Esophagus muscularis mucosa (tissue), 4 donors: Measurements from ENCODE around the gene DOCK4. TPM values are rescaled to one million over a fixed set of nuclear protein-coding genes. Genes with fewer than 3 reads are reported as not detected.

ENCODE experiments used
- DNase-seq: peaks from one replicate; pipeline ENCODE4 v3.0.0-alpha.2; 2017; ENCODE audit errors: extremely low spot score
- H3K27ac ChIP-seq, 4 donors: fragments of 200-600 bp; sonication (generic); replicated peaks in 1 of 4; 1 replicate in 3 of 4; 2 replicates in 1 of 4; pipeline ENCODE4 v1.5.1; 2016 to 2019; ENCODE audit warnings: mild to moderate bottlenecking in 1 of 4
- H3K27me3 ChIP-seq, 4 donors: fragments of 200-600 bp; sonication (generic); one replicate each; pipeline versions ENCODE4 v1.5.1 to v1.6.0; 2016 to 2019
- H3K36me3 ChIP-seq, 4 donors: fragments of 200-600 bp; sonication (generic); one replicate each; pipeline ENCODE4 v1.5.1; 2016 to 2019
- H3K4me1 ChIP-seq, 4 donors: fragments of 200-600 bp; sonication (generic); one replicate each; pipeline ENCODE4 v1.5.1; 2016 to 2019
- H3K4me3 ChIP-seq, 4 donors: fragments of 200-600 bp; sonication (generic); 1 replicate in 2 of 4; 2 replicates in 2 of 4; pipeline ENCODE4 v1.5.1; 2016 to 2019; ENCODE audit warnings: mild to moderate bottlenecking in 4 of 4, moderate library complexity in 1 of 4
- H3K9me3 ChIP-seq, 4 donors: fragments of 200-600 bp; sonication (generic); 1 replicate in 3 of 4; 2 replicates in 1 of 4; pipeline ENCODE4 v1.5.1; 2016 to 2019
- EP300 ChIP-seq: sonication (generic); formaldehyde crosslinking; IDR thresholded peaks from one replicate; pipeline ENCODE4 v1.6.1; 2017; ENCODE audit warnings: antibody characterized with exemption
- POLR2A ChIP-seq: fragments of 450-650 bp; IDR thresholded peaks from one replicate; pipeline ENCODE4 v1.6.1; 2017; ENCODE audit warnings: antibody characterized with exemption, moderate library complexity, mild to moderate bottlenecking, low read depth
- POLR2AphosphoS5 ChIP-seq, 2 donors: sonication (generic); formaldehyde crosslinking; IDR thresholded peaks; one replicate each; pipeline ENCODE4 v1.6.1; 2017; ENCODE audit warnings: antibody characterized with exemption in 2 of 2
- WGBS: methylation state at CpG from one replicate; pipeline ENCODE4 v1.1.5; 2018; 5-methylcytosine and 5-hydroxymethylcytosine counted together
- intact Hi-C: fragments of 100-400 bp; cut with DNase I; formaldehyde crosslinking; loops from one replicate; pipeline ENCODE4 v1.15.1; 2023
- total RNA-seq, 4 donors: library from RNA; depleted of rRNA; stranded (reverse); fragments of >200 nt; gene quantifications; one replicate each; pipeline versions ENCODE4 v1.1.0 to v1.2.1, GENCODE V29; 2016
- TF ChIP-seq, protein P1 (sequence below), 3 experiments: fragments of 200-600 bp in 2 of 3; fragments of 450-650 bp in 1 of 3; sonication (generic) in 2 of 3; IDR thresholded peaks; one replicate each; pipeline ENCODE4 v1.5.1; 2017 to 2019; ENCODE audit warnings: antibody characterized with exemption in 3 of 3, mild to moderate bottlenecking in 2 of 3, moderate library complexity in 1 of 3

DOCK4 gene
- total RNA-seq, 4 donors from 2014 or later = 14.0 to 25.3 (median 18.8) TPM

DNA sequence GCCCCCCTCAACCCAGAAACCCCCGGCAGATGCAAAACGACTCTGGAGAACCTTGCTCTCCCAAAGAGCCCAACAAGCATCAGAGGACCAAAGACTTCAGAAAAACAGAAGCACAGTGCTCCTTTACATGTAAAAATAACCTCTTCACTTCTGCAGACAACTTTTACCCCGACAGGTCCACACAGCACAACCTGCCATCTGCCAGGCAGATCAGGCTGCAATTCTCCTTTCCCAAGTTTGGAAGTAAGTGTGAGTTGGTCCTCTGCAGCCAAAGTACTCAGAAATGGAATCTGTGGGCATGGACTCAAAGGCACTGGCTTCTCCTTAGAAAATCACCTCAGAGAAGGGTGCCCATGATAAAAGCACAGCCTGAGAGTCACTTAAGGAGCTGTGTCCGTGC lies 26.0 kb downstream of the DOCK4 start:
- peaks cover 7 to 17% (median 13%) of the 10 kb centered on the region in 4 donors for H3K4me1 ChIP-seq
- no peaks in the 10 kb centered on the region for H3K36me3 ChIP-seq
- no peak for TF ChIP-seq POLR2AphosphoS5 (IDR thresholded peaks at IDR 0.05)
- TF ChIP-seq POLR2A = no peak
- TF ChIP-seq, protein P1, sequence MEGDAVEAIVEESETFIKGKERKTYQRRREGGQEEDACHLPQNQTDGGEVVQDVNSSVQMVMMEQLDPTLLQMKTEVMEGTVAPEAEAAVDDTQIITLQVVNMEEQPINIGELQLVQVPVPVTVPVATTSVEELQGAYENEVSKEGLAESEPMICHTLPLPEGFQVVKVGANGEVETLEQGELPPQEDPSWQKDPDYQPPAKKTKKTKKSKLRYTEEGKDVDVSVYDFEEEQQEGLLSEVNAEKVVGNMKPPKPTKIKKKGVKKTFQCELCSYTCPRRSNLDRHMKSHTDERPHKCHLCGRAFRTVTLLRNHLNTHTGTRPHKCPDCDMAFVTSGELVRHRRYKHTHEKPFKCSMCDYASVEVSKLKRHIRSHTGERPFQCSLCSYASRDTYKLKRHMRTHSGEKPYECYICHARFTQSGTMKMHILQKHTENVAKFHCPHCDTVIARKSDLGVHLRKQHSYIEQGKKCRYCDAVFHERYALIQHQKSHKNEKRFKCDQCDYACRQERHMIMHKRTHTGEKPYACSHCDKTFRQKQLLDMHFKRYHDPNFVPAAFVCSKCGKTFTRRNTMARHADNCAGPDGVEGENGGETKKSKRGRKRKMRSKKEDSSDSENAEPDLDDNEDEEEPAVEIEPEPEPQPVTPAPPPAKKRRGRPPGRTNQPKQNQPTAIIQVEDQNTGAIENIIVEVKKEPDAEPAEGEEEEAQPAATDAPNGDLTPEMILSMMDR (IDR thresholded peaks at IDR 0.05) = no peak
- no peak for TF ChIP-seq EP300
- H3K4me3 ChIP-seq = no peak overlapping the region
- no peak for DNase-seq
- intact Hi-C loops = no loop called here
- 72% methylated on average over 4 of the region's 4 CpGs for WGBS
- H3K27me3 ChIP-seq = no peaks in the 10 kb centered on the region
- no peaks in the 10 kb centered on the region for H3K9me3 ChIP-seq
- H3K27ac ChIP-seq = no peak overlapping the region

DNA sequence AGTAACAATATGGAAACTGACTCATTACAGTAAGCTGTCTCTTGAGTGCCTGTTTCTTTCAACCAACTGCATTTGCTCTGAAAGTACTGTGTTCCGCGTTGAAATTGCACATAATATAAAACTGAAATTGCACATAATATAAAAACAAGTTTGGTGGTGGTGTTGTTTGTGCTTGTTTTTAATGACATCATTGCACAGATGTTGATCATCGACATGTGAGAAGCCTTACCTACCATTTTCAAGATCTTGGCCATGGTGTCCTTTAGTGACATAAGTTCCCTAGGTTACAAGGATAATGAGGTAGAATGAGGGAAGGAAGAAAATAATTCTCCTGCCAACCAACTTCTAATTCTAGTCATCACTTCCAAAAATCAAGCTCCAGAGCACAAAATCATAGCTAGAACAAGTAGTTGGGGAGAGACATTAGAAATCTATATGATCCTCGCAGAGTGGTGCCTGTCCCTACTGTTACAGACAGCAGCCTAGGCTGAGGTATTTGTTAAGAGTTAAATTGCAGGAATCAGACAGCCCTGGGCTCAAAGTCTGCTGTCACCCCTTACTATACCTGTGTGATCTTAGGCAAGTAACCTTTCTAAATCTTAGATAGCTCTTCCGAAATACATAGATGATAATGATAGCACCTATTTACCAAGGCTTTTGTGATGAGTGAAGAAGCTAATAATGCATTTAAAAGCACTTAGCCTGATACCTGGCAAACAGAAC lies 29.3 kb downstream of the DOCK4 start:
- no peak overlapping the region for H3K4me3 ChIP-seq
- H3K36me3 ChIP-seq = no peaks in the 10 kb centered on the region
- TF ChIP-seq EP300 = no peak
- TF ChIP-seq, protein P1 (IDR thresholded peaks at IDR 0.05) = no peak
- TF ChIP-seq POLR2A = no peak
- TF ChIP-seq POLR2AphosphoS5 (IDR thresholded peaks at IDR 0.05) = no peak
- H3K27me3 ChIP-seq = no peaks in the 10 kb centered on the region
- no peak for DNase-seq
- 95% methylated on average over 5 of the region's 5 CpGs for WGBS
- intact Hi-C loops = no loop called here
- H3K4me1 ChIP-seq = peaks cover 6 to 16% (median 12%) of the 10 kb centered on the region in 4 donors
- H3K27ac ChIP-seq = no peak overlapping the region
- H3K9me3 ChIP-seq = no peaks in the 10 kb centered on the region

DNA sequence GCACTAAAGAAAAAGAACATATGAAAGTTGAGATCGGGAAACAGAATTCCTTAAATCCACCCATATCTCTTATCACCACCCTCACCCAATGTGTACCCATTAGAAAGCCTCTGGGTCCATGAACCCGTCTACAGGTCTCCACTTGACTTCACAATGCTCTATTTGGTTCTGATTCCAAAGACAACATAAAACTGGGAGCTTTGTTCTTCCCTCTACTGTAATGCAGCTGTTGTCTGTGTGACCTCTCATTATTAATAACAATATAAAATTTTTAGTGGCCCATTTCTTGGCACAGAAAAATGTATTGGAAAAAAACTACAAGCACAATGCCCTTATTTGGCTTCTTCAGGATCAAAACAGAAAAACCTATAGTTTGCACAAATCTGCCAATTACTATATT lies 30.0 kb downstream of the DOCK4 start:
- peaks cover 6 to 16% (median 12%) of the 10 kb centered on the region in 4 donors for H3K4me1 ChIP-seq
- no peak for DNase-seq
- intact Hi-C loops = no loop called here
- 76% methylated on average over 2 of the region's 2 CpGs for WGBS
- TF ChIP-seq POLR2A = no peak
- TF ChIP-seq POLR2AphosphoS5 (IDR thresholded peaks at IDR 0.05) = no peak
- TF ChIP-seq, protein P1 (IDR thresholded peaks at IDR 0.05) = no peak
- no peak for TF ChIP-seq EP300
- H3K36me3 ChIP-seq = no peaks in the 10 kb centered on the region
- no peak overlapping the region for H3K4me3 ChIP-seq
- H3K27ac ChIP-seq = no peak overlapping the region
- no peaks in the 10 kb centered on the region for H3K9me3 ChIP-seq
- H3K27me3 ChIP-seq = no peaks in the 10 kb centered on the region

DNA sequence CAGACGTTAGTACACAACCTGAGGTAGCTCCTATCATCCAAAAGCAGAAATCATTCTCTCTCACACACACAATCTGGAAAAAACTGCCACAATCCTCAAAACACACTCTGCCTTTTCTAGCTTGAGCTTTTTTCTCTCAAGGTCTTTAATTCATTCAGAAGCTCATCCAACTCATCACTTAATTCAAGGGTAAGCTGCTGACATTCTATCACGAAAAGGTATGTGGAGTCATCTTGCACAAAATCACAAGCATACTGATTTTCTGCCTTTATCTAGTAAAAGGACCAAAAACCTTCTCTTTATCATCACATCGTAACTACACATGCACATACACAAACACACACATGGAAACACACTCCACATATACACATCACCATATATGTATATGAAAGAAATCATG lies 32.0 kb downstream of the DOCK4 start:
- Histone ChIP-seq H3K27me3 (no peaks in the 10 kb centered on the region), H3K4me3 (no peak overlapping the region), H3K27ac (no peak overlapping the region), H3K9me3 (no peaks in the 10 kb centered on the region), H3K36me3 (no peaks in the 10 kb centered on the region), H3K4me1 (peaks cover 6 to 16% (median 12%) of the 10 kb centered on the region in 4 donors)
- intact Hi-C loops = no loop called here
- TF ChIP-seq POLR2A (no peak), EP300 (no peak), POLR2AphosphoS5 (IDR thresholded peaks at IDR 0.05) (no peak)
- TF ChIP-seq, protein P1 (IDR thresholded peaks at IDR 0.05) = no peak
- WGBS = 98% methylated on average over 3 of the region's 3 CpGs
- no peak for DNase-seq

DNA sequence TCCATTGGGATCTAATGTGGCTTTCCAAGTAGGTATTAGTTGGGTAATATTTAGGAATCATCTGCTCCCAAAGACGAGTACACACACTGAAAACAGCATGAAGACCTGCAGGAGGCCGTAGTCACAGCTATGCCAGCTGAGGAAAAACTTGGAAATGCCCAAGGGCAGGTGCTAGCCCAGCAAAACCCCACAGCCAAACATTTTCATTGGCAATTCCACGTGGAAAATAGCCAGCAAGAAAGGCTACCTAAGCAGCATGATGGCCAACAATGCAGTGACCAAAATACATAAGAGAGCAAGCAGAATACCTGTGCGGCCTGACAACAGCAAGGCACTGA lies 32.7 kb downstream of the DOCK4 start:
- no peak for DNase-seq
- no peaks in the 10 kb centered on the region for H3K36me3 ChIP-seq
- H3K27ac ChIP-seq = peak overlapping the region in 2 of 4 donors; percentile 11 to 49
- intact Hi-C loops = no loop called here
- H3K4me3 ChIP-seq = no peak overlapping the region
- peaks cover 6 to 16% (median 12%) of the 10 kb centered on the region in 4 donors for H3K4me1 ChIP-seq
- H3K9me3 ChIP-seq = no peaks in the 10 kb centered on the region
- no peaks in the 10 kb centered on the region for H3K27me3 ChIP-seq
- WGBS = 75% methylated on average over 4 of the region's 4 CpGs
- no peak for TF ChIP-seq POLR2A
- TF ChIP-seq, protein P1 (IDR thresholded peaks at IDR 0.05) = no peak
